Upper lobe of left lung (tissue), 6 donors: Measurements from ENCODE around the gene CNST. TPM values are rescaled to one million over a fixed set of nuclear protein-coding genes. Genes with fewer than 3 reads are reported as not detected.
A peak's percentile ranks its signal among the peaks of the same experiment; 100 is the strongest.
"Not testable (repeated sequence)": the region's sequence is repeated elsewhere in the genome, so short reads cannot be mapped to it uniquely, and the experiment has no call there.

Source experiments
- ATAC-seq, 2 donors: fragments of 200-7000 bp; cut with Tn5 transposase; one replicate each; pipeline ENCODE4 v1.9.1; 2022; ENCODE audit warnings: mild to moderate bottlenecking in 2 of 2, moderate library complexity in 2 of 2; ENCODE audit not compliant: low FRiP score in 2 of 2
- DNase-seq, 2 donors: peaks; one replicate each; pipeline ENCODE4 v3.0.0-alpha.2; 2019 to 2020
- H3K27ac ChIP-seq, 4 donors: fragments of 200-600 bp; sonication (generic); one replicate each; pipeline ENCODE4 v1.5.1; 2016 to 2019
- H3K27me3 ChIP-seq, 4 donors: fragments of 200-600 bp; sonication (generic); one replicate each; pipeline ENCODE4 v1.5.1; 2017 to 2019
- H3K36me3 ChIP-seq, 4 donors: fragments of 200-600 bp; sonication (generic); one replicate each; pipeline ENCODE4 v1.5.1; 2016 to 2019
- H3K4me1 ChIP-seq, 4 donors: fragments of 200-600 bp; sonication (generic); one replicate each; pipeline ENCODE4 v1.5.1; 2018 to 2019
- H3K4me3 ChIP-seq, 4 donors: fragments of 200-600 bp; sonication (generic); one replicate each; pipeline ENCODE4 v1.5.1; 2017 to 2019; ENCODE audit warnings: mild to moderate bottlenecking in 2 of 4, moderate library complexity in 1 of 4
- H3K9me3 ChIP-seq, 4 donors: fragments of 200-600 bp; sonication (generic); one replicate each; pipeline ENCODE4 v1.5.1; 2018 to 2019
- CTCF ChIP-seq, 6 experiments: fragments of 450-650 bp in 4 of 6; fragments of 200-600 bp in 2 of 6; sonication (generic) in 2 of 6; IDR thresholded peaks; one replicate each; pipeline ENCODE4 v1.5.1; 2016 to 2019; ENCODE audit warnings: antibody characterized with exemption in 6 of 6
- EP300 ChIP-seq, 4 donors: sonication (generic); formaldehyde crosslinking; IDR thresholded peaks; one replicate each; pipeline ENCODE4 v1.5.1; 2017; ENCODE audit warnings: antibody characterized with exemption in 4 of 4, control low read depth in 2 of 4
- POLR2A ChIP-seq, 4 donors: fragments of 450-650 bp; IDR thresholded peaks; one replicate each; pipeline ENCODE4 v1.5.1; 2016 to 2017; ENCODE audit warnings: antibody characterized with exemption in 4 of 4, mild to moderate bottlenecking in 2 of 4
- POLR2AphosphoS5 ChIP-seq, 2 donors: sonication (generic); formaldehyde crosslinking; IDR thresholded peaks; one replicate each; pipeline ENCODE4 v1.5.1; 2017; ENCODE audit warnings: antibody characterized with exemption in 2 of 2
- WGBS, 2 donors: methylation state at CpG; one replicate each; pipeline ENCODE4 v1.1.5; 2017 to 2018; 5-methylcytosine and 5-hydroxymethylcytosine counted together
- total RNA-seq, 6 donors: library from RNA; depleted of rRNA in 4 of 6; stranded (reverse); fragments of >200 nt in 4 of 6; gene quantifications; one replicate each; pipeline versions ENCODE4 v1.1.0 to v1.2.1, GENCODE V29; 2016 to 2021
- donor health status: DM: no; HTN: no; CAD: no; lungs with moderate emphysema.
- donor health status: DM: no; HTN: yes; CAD: no; lungs with severe emphysema.

Gene CNST
- total RNA-seq, 6 donors from 2014 or later: 22.1 to 40.1 (median 29.2) TPM

GRCh38 chr1:246629976-246630375 lies 63.7 kb downstream of the CNST start:
- peaks cover 0 to 2% (median 0%) of the 10 kb centered on the region in 4 donors for H3K4me1 ChIP-seq
- 72 to 88% methylated on average over 5 of the region's 5 CpGs for WGBS, 2 donors
- no peaks in the 10 kb centered on the region for H3K9me3 ChIP-seq
- no peak for ATAC-seq
- H3K4me3 ChIP-seq: no peak overlapping the region
- no peak overlapping the region for H3K27ac ChIP-seq
- no peak for TF ChIP-seq CTCF (IDR thresholded peaks at IDR 0.05)
- no peak for TF ChIP-seq EP300 (IDR thresholded peaks at IDR 0.05)
- no peak for DNase-seq
- no peaks in the 10 kb centered on the region for H3K27me3 ChIP-seq
- H3K36me3 ChIP-seq: peaks cover 0 to 39% (median 9%) of the 10 kb centered on the region in 4 donors

- Histone ChIP-seq H3K27me3 (no peaks in the 10 kb centered on the region), H3K4me1 (peaks cover 0 to 2% (median 0%) of the 10 kb centered on the region in 4 donors), H3K9me3 (no peaks in the 10 kb centered on the region), H3K27ac (no peak overlapping the region), H3K36me3 (peaks cover 0 to 32% (median 7%) of the 10 kb centered on the region in 4 donors), H3K4me3 (no peak overlapping the region)
- WGBS, 2 donors: 41 to 44% methylated on average over 1 of the region's 1 CpG
- DNase-seq (no peak), ATAC-seq (no peak)
- TF ChIP-seq CTCF (IDR thresholded peaks at IDR 0.05) (no peak), POLR2A (IDR thresholded peaks at IDR 0.05) (no peak), EP300 (IDR thresholded peaks at IDR 0.05) (no peak), POLR2AphosphoS5 (IDR thresholded peaks at IDR 0.05) (no peak)
Measured at GRCh38 chr1:246631426-246631825, 65.2 kb downstream of the CNST start.

GRCh38 chr1:246632281-246633168 lies 66.3 kb downstream of the CNST start:
- WGBS, 2 donors: 90 to 92% methylated on average over 13 of the region's 13 CpGs
- ATAC-seq (peak; percentile 54 to 67), DNase-seq (no peak)
- H3K4me3 ChIP-seq: peak overlapping the region in 1 of 4 donors; percentile 4
- H3K4me1 ChIP-seq: peaks cover 0 to 2% (median 0%) of the 10 kb centered on the region in 4 donors
- no peaks in the 10 kb centered on the region for H3K9me3 ChIP-seq
- H3K27me3 ChIP-seq: no peaks in the 10 kb centered on the region
- peak overlapping the region; percentile 43 to 68 (median 52) for H3K27ac ChIP-seq
- TF ChIP-seq POLR2AphosphoS5 (IDR thresholded peaks at IDR 0.05) (no peak), EP300 (IDR thresholded peaks at IDR 0.05) (no peak), POLR2A (IDR thresholded peaks at IDR 0.05) (no peak), CTCF (IDR thresholded peaks at IDR 0.05) (no peak)
- peaks cover 0 to 34% (median 7%) of the 10 kb centered on the region in 4 donors for H3K36me3 ChIP-seq

GRCh38 chr1:246634659-246635058 lies 68.4 kb downstream of the CNST start:
- not testable (repeated sequence) for ATAC-seq, H3K27ac ChIP-seq, H3K27me3 ChIP-seq, H3K4me1 ChIP-seq, H3K4me3 ChIP-seq, DNase-seq, H3K9me3 ChIP-seq
- 91 to 92% methylated on average over 11 to 19 of the region's 26 CpGs for WGBS, 2 donors
- H3K36me3 ChIP-seq: peaks cover 0 to 43% (median 6%) of the 10 kb centered on the region in 4 donors

- Histone ChIP-seq H3K27me3 (no peaks in the 10 kb centered on the region), H3K36me3 (peaks cover 0 to 45% (median 17%) of the 10 kb centered on the region in 4 donors), H3K9me3 (no peaks in the 10 kb centered on the region), H3K4me3 (no peak overlapping the region), H3K27ac (no peak overlapping the region), H3K4me1 (peaks cover 0 to 3% (median 0%) of the 10 kb centered on the region in 4 donors)
- ATAC-seq (no peak), DNase-seq (no peak)
- WGBS, 2 donors: 92 to 95% methylated on average over 16 of the region's 16 CpGs
- TF ChIP-seq POLR2AphosphoS5 (IDR thresholded peaks at IDR 0.05) (no peak), EP300 (IDR thresholded peaks at IDR 0.05) (no peak), POLR2A (IDR thresholded peaks at IDR 0.05) (no peak), CTCF (IDR thresholded peaks at IDR 0.05) (no peak)
Measured at GRCh38 chr1:246638941-246639655, 72.8 kb downstream of the CNST start.
